Measurements from ENCODE around the gene SLC45A1.

GRCh38 chr1:8343044-8343443, 25.1 kb downstream of the SLC45A1 start:
- TF ChIP-seq CTCF (optimal IDR thresholded peaks at IDR 0.05 in 1 of 3, IDR thresholded peaks at IDR 0.05 in 1 of 3, conservative IDR thresholded peaks at IDR 0.05 in 1 of 3; ENCODE audit: extremely low read depth in 1 of 3, insufficient read depth in 2 of 3, low read length in 3 of 3): no peak
- no peak for TF ChIP-seq EZH2 (IDR thresholded peaks at IDR 0.05; ENCODE audit: low read length)
